Calu3 (cell line): ENCODE measurements around the gene MTF1. TPM values are rescaled to one million over a fixed set of nuclear protein-coding genes. Genes with fewer than 3 reads are reported as not detected.

Experiments
- BruUV-seq: library from RNA; stranded (reverse); fragments of 400-500 nt; replicated peaks from 2 replicates; lab custom pipeline; 2021; lab: Mats Ljungman, UMichigan
- CTCF ChIA-PET: fragments of 300-600 bp; sonication (Branson Sonifier 250); formaldehyde crosslinking; loops from one replicate; lab custom pipeline; 2022; ENCODE audit warnings: antibody characterized with exemption; lab: Charles Lee
- DNase-seq: peaks from one replicate; pipeline ENCODE4 v3.0.0; 2022
- H3K27ac Mint-ChIP-seq: one replicate; pipeline ENCODE4 v1.8.0; 2022; ENCODE audit warnings: mixed read lengths; ENCODE audit not compliant: unreplicated experiment
- H3K27me3 Mint-ChIP-seq: one replicate; pipeline ENCODE4 v1.8.0; 2022; ENCODE audit warnings: mixed read lengths; ENCODE audit not compliant: unreplicated experiment
- H3K36me3 Mint-ChIP-seq: one replicate; pipeline ENCODE4 v1.8.0; 2022; ENCODE audit warnings: mild to moderate bottlenecking, moderate library complexity, mixed read lengths; ENCODE audit not compliant: insufficient read depth, unreplicated experiment
- H3K4me1 Mint-ChIP-seq: one replicate; pipeline ENCODE4 v1.8.0; 2022; ENCODE audit warnings: mild to moderate bottlenecking, low read depth, mixed read lengths; ENCODE audit not compliant: unreplicated experiment
- H3K4me3 Mint-ChIP-seq: one replicate; pipeline ENCODE4 v1.8.0; 2022; ENCODE audit warnings: mild to moderate bottlenecking, low read depth, moderate library complexity, mixed read lengths; ENCODE audit not compliant: unreplicated experiment
- H3K9me3 Mint-ChIP-seq: one replicate; pipeline ENCODE4 v1.8.0; 2022; ENCODE audit warnings: low read depth, mixed read lengths; ENCODE audit not compliant: unreplicated experiment
- intact Hi-C: fragments of 100-400 bp; cut with micrococcal nuclease; formaldehyde crosslinking; loops from one replicate; pipeline ENCODE4 v1.10.0; 2022; ENCODE audit not compliant: unreplicated experiment
- total RNA-seq: library from RNA; stranded (reverse); gene quantifications from 2 replicates; pipeline ENCODE4 v1.2.3, GENCODE V29; 2022
- TF ChIP-seq, protein P1 (sequence below): fragments of 200-600 bp; IDR thresholded peaks from one replicate; pipeline ENCODE4 v1.8.0; 2022; ENCODE audit warnings: antibody characterized with exemption; ENCODE audit not compliant: unreplicated experiment

MTF1 gene
- total RNA-seq, 1 experiment from 2014 or later: 27.1 TPM

DNA sequence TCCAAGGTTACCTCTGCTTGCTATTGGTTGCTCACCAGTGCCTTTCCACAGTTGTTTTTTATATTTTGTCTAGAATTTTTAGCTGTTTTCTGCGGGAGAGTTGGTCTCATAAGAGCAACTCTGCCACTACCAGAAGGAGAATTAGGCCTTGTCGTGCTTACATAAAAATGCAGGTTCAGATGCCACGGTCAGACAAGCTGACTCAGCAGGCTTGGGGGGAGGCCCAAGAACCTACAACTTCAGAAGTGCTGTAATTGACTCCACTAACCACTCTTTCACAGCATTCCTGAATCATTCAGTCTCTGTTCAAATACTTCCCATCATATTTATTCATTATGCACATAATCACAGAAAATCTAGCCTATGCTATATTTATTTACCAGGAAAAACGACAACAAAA lies 28.3 kb downstream of the MTF1 start:
- no TSS peak for BruUV-seq
- Mint-ChIP-seq H3K4me1 (no peaks in the 10 kb centered on the region), H3K27me3 (no peaks in the 10 kb centered on the region), H3K4me3 (no peak overlapping the region), H3K27ac (no peak overlapping the region), H3K36me3 (peaks cover 14% of the 10 kb centered on the region), H3K9me3 (no peaks in the 10 kb centered on the region)
- intact Hi-C loops: no loop called here
- TF ChIP-seq, protein P1, sequence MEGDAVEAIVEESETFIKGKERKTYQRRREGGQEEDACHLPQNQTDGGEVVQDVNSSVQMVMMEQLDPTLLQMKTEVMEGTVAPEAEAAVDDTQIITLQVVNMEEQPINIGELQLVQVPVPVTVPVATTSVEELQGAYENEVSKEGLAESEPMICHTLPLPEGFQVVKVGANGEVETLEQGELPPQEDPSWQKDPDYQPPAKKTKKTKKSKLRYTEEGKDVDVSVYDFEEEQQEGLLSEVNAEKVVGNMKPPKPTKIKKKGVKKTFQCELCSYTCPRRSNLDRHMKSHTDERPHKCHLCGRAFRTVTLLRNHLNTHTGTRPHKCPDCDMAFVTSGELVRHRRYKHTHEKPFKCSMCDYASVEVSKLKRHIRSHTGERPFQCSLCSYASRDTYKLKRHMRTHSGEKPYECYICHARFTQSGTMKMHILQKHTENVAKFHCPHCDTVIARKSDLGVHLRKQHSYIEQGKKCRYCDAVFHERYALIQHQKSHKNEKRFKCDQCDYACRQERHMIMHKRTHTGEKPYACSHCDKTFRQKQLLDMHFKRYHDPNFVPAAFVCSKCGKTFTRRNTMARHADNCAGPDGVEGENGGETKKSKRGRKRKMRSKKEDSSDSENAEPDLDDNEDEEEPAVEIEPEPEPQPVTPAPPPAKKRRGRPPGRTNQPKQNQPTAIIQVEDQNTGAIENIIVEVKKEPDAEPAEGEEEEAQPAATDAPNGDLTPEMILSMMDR: no peak
- CTCF ChIA-PET: interaction anchor here (0.6 kb wide), 1 partner anchor 146 kb away, joined by 4 read pairs; no protein-coding TSS in a partner anchor
- no peak for DNase-seq

DNA sequence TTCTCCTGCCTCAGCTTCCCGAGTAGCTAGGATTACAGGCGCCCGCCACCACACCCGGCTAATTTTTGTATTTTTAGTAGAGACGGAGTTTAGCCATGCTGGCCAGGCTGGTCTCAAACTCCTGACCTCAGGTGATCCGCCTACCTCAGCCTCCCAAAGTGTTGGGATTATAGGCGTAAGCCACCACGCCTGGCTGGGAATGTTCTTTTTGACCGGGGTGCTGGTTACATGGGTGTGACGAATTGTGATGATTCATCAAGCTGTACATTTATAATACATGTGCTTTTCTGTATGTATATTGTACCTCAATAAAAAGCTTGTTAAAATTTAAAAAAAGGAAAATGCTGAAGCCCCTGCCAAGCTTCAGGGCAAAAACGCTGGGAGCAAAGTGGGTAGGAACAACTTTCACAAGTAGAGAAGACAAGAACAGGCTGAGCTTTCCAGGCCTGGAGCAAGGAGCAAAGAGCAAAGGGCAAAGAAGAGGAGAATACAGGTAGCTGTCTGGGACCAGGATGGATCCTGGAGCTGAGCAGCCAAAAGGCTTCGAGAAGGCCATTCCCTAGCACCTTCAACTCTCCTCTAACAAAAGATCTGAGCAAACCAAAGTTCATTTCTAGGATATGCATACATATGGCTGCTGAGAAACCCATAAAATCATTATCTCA lies 30.9 kb downstream of the MTF1 start:
- no peaks in the 10 kb centered on the region for H3K4me1 Mint-ChIP-seq
- H3K27ac Mint-ChIP-seq: no peak overlapping the region
- CTCF ChIA-PET: interaction anchor here (0.8 to 1.4 kb wide), 2 partner anchors 12 to 661 kb away, joined by 3 to 5 read pairs; no protein-coding TSS in a partner anchor
- no peak overlapping the region for H3K4me3 Mint-ChIP-seq
- H3K27me3 Mint-ChIP-seq: no peaks in the 10 kb centered on the region
- no peak for DNase-seq
- intact Hi-C loops: no loop called here
- no peaks in the 10 kb centered on the region for H3K9me3 Mint-ChIP-seq
- no TSS peak for BruUV-seq
- H3K36me3 Mint-ChIP-seq: peaks cover 13% of the 10 kb centered on the region
- TF ChIP-seq, protein P1: no peak

DNA sequence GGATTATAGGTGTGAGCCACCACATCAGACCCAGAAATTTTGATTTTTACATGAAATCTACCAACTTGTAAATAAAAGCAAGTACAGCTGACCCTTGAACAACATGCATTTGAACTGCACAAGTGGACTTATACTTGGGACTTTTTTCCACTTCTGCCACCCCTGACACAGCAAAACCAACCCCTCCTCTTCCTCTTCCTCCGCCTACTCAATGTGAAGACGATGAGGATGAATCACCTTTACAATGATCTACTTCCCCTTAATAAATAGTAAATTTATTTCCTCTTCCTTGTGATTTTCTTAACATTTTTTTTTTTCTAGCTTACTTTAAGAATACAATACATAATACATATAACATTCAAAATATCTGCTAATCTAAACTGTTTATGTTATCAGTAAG lies 33.9 kb downstream of the MTF1 start:
- Mint-ChIP-seq H3K27me3 (no peaks in the 10 kb centered on the region), H3K27ac (no peak overlapping the region), H3K9me3 (no peaks in the 10 kb centered on the region), H3K36me3 (peaks cover 16% of the 10 kb centered on the region), H3K4me3 (no peak overlapping the region), H3K4me1 (no peaks in the 10 kb centered on the region)
- TF ChIP-seq, protein P1: no peak
- CTCF ChIA-PET: no interaction called here
- intact Hi-C loops: no loop called here
- no peak for DNase-seq
- no TSS peak for BruUV-seq

DNA sequence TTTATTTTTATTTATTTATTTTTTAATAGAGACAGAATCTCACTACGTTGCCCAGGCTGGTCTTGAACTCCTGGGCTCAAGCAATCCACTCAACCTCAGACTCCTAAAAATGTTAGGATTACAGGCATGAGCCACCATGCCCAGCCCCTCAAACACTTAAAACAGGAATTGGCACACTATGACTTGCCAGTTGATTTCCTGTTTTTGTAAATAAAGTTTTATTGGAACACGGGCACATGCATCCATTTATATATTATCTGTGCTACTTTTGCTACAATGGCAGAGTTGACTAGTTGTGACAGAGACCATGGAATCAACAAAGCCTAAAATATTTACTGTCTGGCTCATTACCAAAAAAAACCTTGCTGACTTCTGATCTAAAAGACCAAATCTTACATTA lies 35.4 kb downstream of the MTF1 start:
- H3K4me1 Mint-ChIP-seq: no peaks in the 10 kb centered on the region
- no TSS peak for BruUV-seq
- TF ChIP-seq, protein P1: no peak
- no peak overlapping the region for H3K4me3 Mint-ChIP-seq
- peaks cover 16% of the 10 kb centered on the region for H3K36me3 Mint-ChIP-seq
- CTCF ChIA-PET: no interaction called here
- no peak overlapping the region for H3K27ac Mint-ChIP-seq
- H3K27me3 Mint-ChIP-seq: no peaks in the 10 kb centered on the region
- intact Hi-C loops: no loop called here
- no peak for DNase-seq
- no peaks in the 10 kb centered on the region for H3K9me3 Mint-ChIP-seq
